Measurements from ENCODE around the gene QRFPR. TPM values are rescaled to one million over a fixed set of nuclear protein-coding genes. Genes with fewer than 3 reads are reported as not detected.

QRFPR gene
- total RNA-seq, 1 donor from 2014 or later = not detected

- no peaks in the 10 kb centered on the region for H3K4me1 ChIP-seq
- no peak overlapping the region for H3K4me3 ChIP-seq
- H3K9me3 ChIP-seq = no peaks in the 10 kb centered on the region
- ATAC-seq (no peak), DNase-seq (no peak)
- no peaks in the 10 kb centered on the region for H3K27me3 ChIP-seq (ENCODE audit: low read depth)
- H3K36me3 ChIP-seq = no peaks in the 10 kb centered on the region
- no peak overlapping the region for H3K27ac ChIP-seq
- no peak for TF ChIP-seq CTCF (IDR thresholded peaks at IDR 0.05)
- intact Hi-C loops (cut with DNase I) = no loop called here
Measured at GRCh38 chr4:121308328-121308663, 72.5 kb downstream of the QRFPR start.

DNA sequence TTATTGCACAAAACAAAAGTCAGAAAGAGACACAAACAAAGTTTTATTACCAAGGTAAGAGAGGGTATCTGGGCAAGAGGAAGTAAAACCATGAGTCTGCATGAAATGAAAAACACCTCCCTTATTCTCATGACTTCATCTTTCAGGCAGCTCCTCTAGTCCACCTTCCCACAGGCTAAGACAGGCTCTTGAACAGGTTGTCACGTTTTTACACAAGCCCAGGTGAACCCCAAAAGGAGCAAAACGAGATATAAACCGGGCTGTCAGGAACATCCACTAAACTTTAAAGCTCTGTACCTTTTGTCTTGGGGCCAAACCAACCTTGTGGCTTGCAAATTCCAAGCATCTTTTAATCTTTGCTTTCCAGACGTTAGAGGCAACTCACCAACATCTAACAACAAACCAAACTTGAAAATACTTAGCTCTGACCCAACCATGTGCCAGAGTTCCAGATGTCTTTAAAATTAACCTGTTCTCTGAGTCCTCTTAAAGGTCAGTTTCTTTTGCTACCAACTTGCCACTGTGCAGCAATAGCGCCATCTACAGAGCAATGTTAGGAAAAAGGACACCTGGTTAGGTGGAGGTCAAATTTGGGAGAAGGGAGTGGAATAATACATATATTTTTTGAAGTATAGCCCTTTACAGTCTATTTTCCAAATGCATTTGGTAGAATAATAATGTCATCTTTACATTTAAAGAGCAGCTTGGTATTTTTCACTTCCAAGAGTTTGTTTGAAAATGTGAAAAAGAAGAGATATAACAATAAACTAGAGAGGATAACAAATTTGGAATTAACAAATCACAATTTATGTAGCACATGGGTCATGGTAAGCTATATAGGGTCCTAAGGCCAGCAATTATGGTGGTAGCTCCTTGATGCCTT, 73.1 kb downstream of the QRFPR start:
- H3K9me3 ChIP-seq = no peaks in the 10 kb centered on the region
- no peaks in the 10 kb centered on the region for H3K27me3 ChIP-seq (ENCODE audit: low read depth)
- no peaks in the 10 kb centered on the region for H3K4me1 ChIP-seq
- H3K27ac ChIP-seq = no peak overlapping the region
- no peaks in the 10 kb centered on the region for H3K36me3 ChIP-seq
- peak; percentile 65 for TF ChIP-seq CTCF (IDR thresholded peaks at IDR 0.05)
- intact Hi-C loops (cut with DNase I) = no loop called here
- ATAC-seq = peak; percentile 79 to 85
- no peak overlapping the region for H3K4me3 ChIP-seq
- no peak for DNase-seq

DNA sequence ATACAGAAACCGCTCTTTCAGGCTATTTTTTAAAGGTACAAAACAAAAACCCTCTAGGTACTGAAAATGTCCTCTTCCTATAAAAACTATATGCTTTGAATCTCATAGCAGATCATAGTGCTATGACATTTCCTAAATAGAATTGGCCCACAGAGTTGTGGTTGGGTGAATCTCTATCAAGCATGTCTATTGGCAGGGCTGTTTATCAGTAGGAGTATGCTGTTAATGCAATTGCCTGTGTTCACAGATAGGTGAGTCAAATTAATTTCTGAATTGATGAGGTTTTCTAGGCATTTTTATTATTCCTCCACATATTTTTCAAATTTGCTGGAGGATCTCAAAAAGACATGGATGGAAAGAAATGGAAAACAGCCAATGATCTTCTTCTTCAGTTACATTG, 73.9 kb downstream of the QRFPR start:
- no peaks in the 10 kb centered on the region for H3K36me3 ChIP-seq
- no peaks in the 10 kb centered on the region for H3K9me3 ChIP-seq
- no peaks in the 10 kb centered on the region for H3K4me1 ChIP-seq
- TF ChIP-seq CTCF (IDR thresholded peaks at IDR 0.05) = no peak
- no peak overlapping the region for H3K27ac ChIP-seq
- no peaks in the 10 kb centered on the region for H3K27me3 ChIP-seq (ENCODE audit: low read depth)
- no peak for ATAC-seq
- intact Hi-C loops (cut with DNase I) = no loop called here
- no peak for DNase-seq
- no peak overlapping the region for H3K4me3 ChIP-seq

GRCh38 chr4:121304893-121305292, 75.9 kb downstream of the QRFPR start:
- H3K27me3 ChIP-seq (ENCODE audit: low read depth) = no peaks in the 10 kb centered on the region
- DNase-seq = no peak
- H3K4me1 ChIP-seq = no peaks in the 10 kb centered on the region
- no peaks in the 10 kb centered on the region for H3K36me3 ChIP-seq
- H3K9me3 ChIP-seq = no peaks in the 10 kb centered on the region
- H3K27ac ChIP-seq = no peak overlapping the region
- no peak for TF ChIP-seq CTCF (IDR thresholded peaks at IDR 0.05)
- H3K4me3 ChIP-seq = no peak overlapping the region
- no peak for ATAC-seq
- intact Hi-C loops (cut with DNase I) = no loop called here

DNA sequence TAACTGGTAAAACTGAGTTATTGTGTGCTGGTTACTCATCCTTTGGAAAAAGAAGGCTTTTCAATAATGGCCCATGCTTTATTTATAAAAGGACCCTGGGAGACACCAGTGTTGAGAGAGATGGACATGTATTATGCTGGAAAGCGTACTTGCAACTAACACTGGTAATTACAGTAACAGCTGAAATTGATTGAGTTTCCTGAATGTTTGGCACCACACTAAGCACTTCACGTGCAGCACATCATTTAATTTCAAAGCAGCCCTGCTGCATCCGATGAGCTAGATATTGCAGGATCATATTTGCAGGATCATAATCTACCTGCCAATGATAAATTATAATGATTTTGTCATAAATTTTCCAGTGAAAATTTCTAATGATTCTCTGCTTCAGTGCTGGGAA, 81.5 kb downstream of the QRFPR start:
- Histone ChIP-seq H3K4me1 (no peaks in the 10 kb centered on the region), H3K36me3 (no peaks in the 10 kb centered on the region), H3K4me3 (no peak overlapping the region), H3K27ac (no peak overlapping the region), H3K9me3 (no peaks in the 10 kb centered on the region), H3K27me3 (ENCODE audit: low read depth) (no peaks in the 10 kb centered on the region)
- no peak for TF ChIP-seq CTCF (IDR thresholded peaks at IDR 0.05)
- intact Hi-C loops (cut with DNase I) = no loop called here
- DNase-seq = no peak
- ATAC-seq = no peak

All from lower lobe of right lung (tissue), 2 donors.